ENCODE results near the gene KCNS3. TPM values are rescaled to one million over a fixed set of nuclear protein-coding genes. Genes with fewer than 3 reads are reported as not detected.

Gene KCNS3
- total RNA-seq, 1 experiment from 2014 or later = 0.20 TPM

DNA sequence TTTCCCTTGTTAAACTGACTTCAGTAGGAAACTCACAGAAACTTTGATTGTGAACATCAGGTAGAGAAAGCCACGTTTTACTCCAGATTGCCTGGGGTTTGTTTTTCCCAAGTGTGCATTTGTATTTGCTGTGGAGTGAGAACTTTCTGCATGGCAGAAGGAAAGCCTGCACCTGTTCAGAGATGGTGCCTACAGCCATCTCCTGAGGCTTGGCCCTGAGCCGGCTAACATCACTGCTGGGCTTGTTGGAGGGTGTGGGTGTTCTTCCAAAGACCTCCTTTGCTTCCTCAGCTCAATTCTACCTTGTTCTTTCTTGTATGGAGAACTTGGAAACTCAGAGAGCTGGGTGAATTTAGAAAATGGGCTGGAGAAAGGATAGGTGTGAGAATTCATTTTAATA is 16.1 kb downstream of the KCNS3 start:
- TF ChIP-seq, protein P1, sequence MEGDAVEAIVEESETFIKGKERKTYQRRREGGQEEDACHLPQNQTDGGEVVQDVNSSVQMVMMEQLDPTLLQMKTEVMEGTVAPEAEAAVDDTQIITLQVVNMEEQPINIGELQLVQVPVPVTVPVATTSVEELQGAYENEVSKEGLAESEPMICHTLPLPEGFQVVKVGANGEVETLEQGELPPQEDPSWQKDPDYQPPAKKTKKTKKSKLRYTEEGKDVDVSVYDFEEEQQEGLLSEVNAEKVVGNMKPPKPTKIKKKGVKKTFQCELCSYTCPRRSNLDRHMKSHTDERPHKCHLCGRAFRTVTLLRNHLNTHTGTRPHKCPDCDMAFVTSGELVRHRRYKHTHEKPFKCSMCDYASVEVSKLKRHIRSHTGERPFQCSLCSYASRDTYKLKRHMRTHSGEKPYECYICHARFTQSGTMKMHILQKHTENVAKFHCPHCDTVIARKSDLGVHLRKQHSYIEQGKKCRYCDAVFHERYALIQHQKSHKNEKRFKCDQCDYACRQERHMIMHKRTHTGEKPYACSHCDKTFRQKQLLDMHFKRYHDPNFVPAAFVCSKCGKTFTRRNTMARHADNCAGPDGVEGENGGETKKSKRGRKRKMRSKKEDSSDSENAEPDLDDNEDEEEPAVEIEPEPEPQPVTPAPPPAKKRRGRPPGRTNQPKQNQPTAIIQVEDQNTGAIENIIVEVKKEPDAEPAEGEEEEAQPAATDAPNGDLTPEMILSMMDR (IDR thresholded peaks at IDR 0.05; ENCODE audit: insufficient read depth in 1 of 2, low read depth in 1 of 2, low read length in 1 of 2, severe bottlenecking in 1 of 2, unreplicated experiment in 1 of 2) = no peak
- H3K4me3 Mint-ChIP-seq (ENCODE audit: unreplicated experiment) = no peak overlapping the region
- Histone ChIP-seq H3K4me1 (no peaks in the 10 kb centered on the region), H3K27me3 (replicated peaks; ENCODE audit: control insufficient read depth, insufficient read depth, low read length) (no peaks in the 10 kb centered on the region), H3K36me3 (ENCODE audit: control insufficient read depth, insufficient read depth, low read length) (no peaks in the 10 kb centered on the region), H3K4me3 (ENCODE audit: low read depth, low read length) (no peak overlapping the region), H3K9me3 (peaks cover 3% of the 10 kb centered on the region; the same call in 1 of the 2 replicates)
- POLR2A ChIA-PET = no interaction called here
- H3K9me3 Mint-ChIP-seq (ENCODE audit: unreplicated experiment) = no peaks in the 10 kb centered on the region
- CTCF ChIA-PET = no interaction called here
- no TSS peak for BruUV-seq (replicated peaks)
- H3K36me3 Mint-ChIP-seq (ENCODE audit: insufficient read depth, unreplicated experiment) = no peaks in the 10 kb centered on the region
- intact Hi-C loops (cut with micrococcal nuclease; ENCODE audit: unreplicated experiment) = no loop called here
- peaks cover 10% of the 10 kb centered on the region for H3K27me3 Mint-ChIP-seq (ENCODE audit: insufficient read depth, unreplicated experiment)
- H3K4me1 Mint-ChIP-seq (ENCODE audit: low read depth, unreplicated experiment) = peaks cover 6% of the 10 kb centered on the region
- no peak overlapping the region for H3K27ac Mint-ChIP-seq (ENCODE audit: unreplicated experiment)
- no peak for DNase-seq

DNA sequence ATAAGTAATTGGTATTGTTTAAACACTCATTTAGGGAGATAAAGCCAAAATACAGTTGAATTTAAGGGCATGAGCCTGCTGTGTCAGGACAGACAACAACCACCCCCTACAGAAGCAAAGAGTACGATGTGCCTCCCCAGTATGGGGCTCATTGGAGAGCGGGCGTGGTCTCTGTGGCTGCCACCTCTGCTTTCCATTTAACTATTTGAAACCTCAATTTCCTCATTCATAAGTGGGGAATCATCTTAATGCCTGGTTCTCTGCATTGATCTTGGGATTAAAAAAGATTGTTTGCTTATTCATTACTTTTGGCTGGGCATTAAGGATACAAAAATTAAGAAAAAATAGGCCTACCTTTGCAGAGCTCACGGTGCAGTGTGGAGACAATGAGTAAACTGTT is 21.4 kb downstream of the KCNS3 start:
- Histone ChIP-seq H3K36me3 (ENCODE audit: control insufficient read depth, insufficient read depth, low read length) (no peaks in the 10 kb centered on the region), H3K9me3 (peaks cover 3% of the 10 kb centered on the region; the same call in 1 of the 2 replicates), H3K4me1 (no peaks in the 10 kb centered on the region), H3K4me3 (ENCODE audit: low read depth, low read length) (no peak overlapping the region), H3K27me3 (replicated peaks; ENCODE audit: control insufficient read depth, insufficient read depth, low read length) (no peaks in the 10 kb centered on the region)
- Mint-ChIP-seq H3K27ac (ENCODE audit: unreplicated experiment) (no peak overlapping the region), H3K27me3 (ENCODE audit: insufficient read depth, unreplicated experiment) (peaks cover 5% of the 10 kb centered on the region), H3K4me1 (ENCODE audit: low read depth, unreplicated experiment) (no peaks in the 10 kb centered on the region), H3K9me3 (ENCODE audit: unreplicated experiment) (no peaks in the 10 kb centered on the region), H3K4me3 (ENCODE audit: unreplicated experiment) (no peak overlapping the region), H3K36me3 (ENCODE audit: insufficient read depth, unreplicated experiment) (no peaks in the 10 kb centered on the region)
- BruUV-seq (replicated peaks) = no TSS peak
- DNase-seq = no peak
- CTCF ChIA-PET = no interaction called here
- POLR2A ChIA-PET = no interaction called here
- TF ChIP-seq, protein P1 (IDR thresholded peaks at IDR 0.05; ENCODE audit: insufficient read depth in 1 of 2, low read depth in 1 of 2, low read length in 1 of 2, severe bottlenecking in 1 of 2, unreplicated experiment in 1 of 2) = no peak
- intact Hi-C loops (cut with micrococcal nuclease; ENCODE audit: unreplicated experiment) = no loop called here

DNA sequence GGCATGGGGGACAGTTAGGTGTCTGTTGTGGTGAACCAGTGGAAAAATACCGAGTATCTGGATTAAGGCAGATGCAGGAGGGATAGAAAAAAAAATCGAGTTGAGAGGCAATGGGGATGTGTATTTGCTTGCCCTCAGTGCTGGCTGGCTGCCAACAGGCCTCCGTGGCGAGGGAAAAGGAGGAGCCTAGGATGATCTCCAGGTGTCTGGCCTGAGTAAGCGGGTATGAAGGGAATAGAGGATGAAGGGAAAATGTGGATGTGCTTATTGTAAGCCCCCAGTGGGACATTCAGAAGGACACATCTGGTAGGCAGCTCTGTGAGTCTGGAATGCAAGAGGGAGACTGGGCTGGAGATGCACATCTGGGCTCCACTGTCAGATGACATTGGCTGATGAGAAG is 22.8 kb downstream of the KCNS3 start:
- Histone ChIP-seq H3K27me3 (replicated peaks; ENCODE audit: control insufficient read depth, insufficient read depth, low read length) (no peaks in the 10 kb centered on the region), H3K4me3 (ENCODE audit: low read depth, low read length) (no peak overlapping the region), H3K9me3 (peaks cover 3% of the 10 kb centered on the region; the same call in 1 of the 2 replicates), H3K36me3 (ENCODE audit: control insufficient read depth, insufficient read depth, low read length) (no peaks in the 10 kb centered on the region), H3K4me1 (no peaks in the 10 kb centered on the region)
- no peaks in the 10 kb centered on the region for H3K36me3 Mint-ChIP-seq (ENCODE audit: insufficient read depth, unreplicated experiment)
- no peak for DNase-seq
- H3K27me3 Mint-ChIP-seq (ENCODE audit: insufficient read depth, unreplicated experiment) = peaks cover 6% of the 10 kb centered on the region
- POLR2A ChIA-PET = no interaction called here
- H3K27ac Mint-ChIP-seq (ENCODE audit: unreplicated experiment) = no peak overlapping the region
- CTCF ChIA-PET = no interaction called here
- BruUV-seq (replicated peaks) = no TSS peak
- no peaks in the 10 kb centered on the region for H3K9me3 Mint-ChIP-seq (ENCODE audit: unreplicated experiment)
- TF ChIP-seq, protein P1 (IDR thresholded peaks at IDR 0.05; ENCODE audit: insufficient read depth in 1 of 2, low read depth in 1 of 2, low read length in 1 of 2, severe bottlenecking in 1 of 2, unreplicated experiment in 1 of 2) = no peak
- intact Hi-C loops (cut with micrococcal nuclease; ENCODE audit: unreplicated experiment) = no loop called here
- H3K4me3 Mint-ChIP-seq (ENCODE audit: unreplicated experiment) = no peak overlapping the region
- H3K4me1 Mint-ChIP-seq (ENCODE audit: low read depth, unreplicated experiment) = no peaks in the 10 kb centered on the region
